CD14-positive monocyte (primary cell): ENCODE data around the gene MAPK1. TPM values are rescaled to one million over a fixed set of nuclear protein-coding genes. Genes with fewer than 3 reads are reported as not detected.
A peak's percentile ranks its signal among the peaks of the same experiment; 100 is the strongest.
"Not testable (repeated sequence)": the region's sequence is repeated elsewhere in the genome, so short reads cannot be mapped to it uniquely, and the experiment has no call there.

ENCODE experiments used
- DNase-seq, 3 donors: peaks; one replicate each; pipeline ENCODE4 v3.0.0-alpha.2; 2011 to 2022
- H2AFZ ChIP-seq: 2 replicates; pipeline ENCODE4 v1.6.0; 2012; ENCODE audit warnings: mild to moderate bottlenecking, low read depth, low read length, inconsistent platforms; ENCODE audit not compliant: insufficient read depth, poor library complexity, severe bottlenecking
- H3K27ac ChIP-seq, 2 donors: 1 replicate in 1 of 2; 2 replicates in 1 of 2; pipeline ENCODE4 v1.5.1; 2012 to 2013; ENCODE audit warnings: low read length in 2 of 2, control low read depth in 1 of 2, inconsistent platforms in 1 of 2, low read depth in 1 of 2, mild to moderate bottlenecking in 1 of 2
- H3K27me3 ChIP-seq, 2 donors: one replicate each; pipeline versions ENCODE4 v1.6.0 to v1.6.1; 2011 to 2013; ENCODE audit warnings: low read length in 2 of 2; ENCODE audit not compliant: control insufficient read depth in 2 of 2, insufficient read depth in 2 of 2
- H3K36me3 ChIP-seq, 2 donors: replicated peaks in 1 of 2; 1 replicate in 1 of 2; 2 replicates in 1 of 2; pipeline versions ENCODE4 v1.5.1 to v1.6.1; 2012 to 2013; ENCODE audit warnings: low read length in 2 of 2, control low read depth in 1 of 2, inconsistent platforms in 1 of 2, mild to moderate bottlenecking in 1 of 2; ENCODE audit not compliant: insufficient read depth in 2 of 2, control insufficient read depth in 1 of 2
- H3K4me1 ChIP-seq, 2 donors: 1 replicate in 1 of 2; 2 replicates in 1 of 2; pipeline versions ENCODE4 v1.5.1 to v1.6.1; 2012 to 2013; ENCODE audit warnings: low read length in 2 of 2, control low read depth in 1 of 2, inconsistent platforms in 1 of 2, mild to moderate bottlenecking in 1 of 2, moderate library complexity in 1 of 2; ENCODE audit not compliant: insufficient read depth in 2 of 2, control insufficient read depth in 1 of 2
- H3K4me2 ChIP-seq: replicated peaks from 2 replicates; pipeline ENCODE3; 2012; ENCODE audit warnings: low read length, moderate library complexity, mild to moderate bottlenecking; ENCODE audit not compliant: poor library complexity, severe bottlenecking; ENCODE audit errors: extremely low read depth
- H3K4me3 ChIP-seq, 3 experiments: fragments of 200-600 bp in 1 of 3; sonication (generic) in 1 of 3; replicated peaks in 1 of 3; 1 replicate in 2 of 3; 2 replicates in 1 of 3; pipeline ENCODE4 v1.5.1; 2011 to 2013; ENCODE audit warnings: low read length in 3 of 3, mild to moderate bottlenecking in 3 of 3, control low read depth in 2 of 3, low read depth in 2 of 3, inconsistent platforms in 1 of 3, moderate library complexity in 1 of 3
- H3K79me2 ChIP-seq: 2 replicates; pipeline ENCODE4 v1.6.0; 2012; ENCODE audit warnings: mild to moderate bottlenecking, control low read depth, inconsistent platforms, low read length, moderate library complexity; ENCODE audit not compliant: insufficient read depth
- H3K9ac ChIP-seq: 2 replicates; pipeline ENCODE4 v1.6.0; 2017; ENCODE audit warnings: low read length, mild to moderate bottlenecking; ENCODE audit not compliant: insufficient read depth, poor library complexity, severe bottlenecking
- H3K9me3 ChIP-seq, 2 donors: replicated peaks in 1 of 2; 1 replicate in 1 of 2; 2 replicates in 1 of 2; pipeline versions ENCODE4 v1.5.1 to v1.6.1; 2012 to 2013; ENCODE audit warnings: low read length in 2 of 2, control low read depth in 1 of 2; ENCODE audit not compliant: control insufficient read depth in 1 of 2, insufficient read depth in 1 of 2
- H4K20me1 ChIP-seq: 2 replicates; pipeline ENCODE4 v1.6.0; 2012; ENCODE audit warnings: mild to moderate bottlenecking, low read length, control low read depth, moderate library complexity; ENCODE audit not compliant: insufficient read depth
- H3K27ac Mint-ChIP-seq, 7 donors: one replicate each; pipeline ENCODE4 v1.8.0; 2020; ENCODE audit warnings: mild to moderate bottlenecking in 7 of 7, mixed read lengths in 7 of 7, moderate library complexity in 6 of 7, inconsistent platforms in 2 of 7
- H3K27me3 Mint-ChIP-seq, 3 donors: one replicate each; pipeline ENCODE4 v1.8.0; 2021 to 2022; ENCODE audit warnings: low read depth in 3 of 3, mild to moderate bottlenecking in 3 of 3, mixed read lengths in 3 of 3, moderate library complexity in 3 of 3, inconsistent platforms in 1 of 3
- H3K36me3 Mint-ChIP-seq, 2 donors: one replicate each; pipeline ENCODE4 v1.8.0; 2020; ENCODE audit warnings: mixed read lengths in 2 of 2, inconsistent platforms in 1 of 2, mild to moderate bottlenecking in 1 of 2
- H3K4me1 Mint-ChIP-seq: one replicate; pipeline ENCODE4 v1.8.0; 2020; ENCODE audit warnings: mild to moderate bottlenecking, mixed read lengths
- H3K4me3 Mint-ChIP-seq, 2 donors: one replicate each; pipeline ENCODE4 v1.8.0; 2020; ENCODE audit warnings: mild to moderate bottlenecking in 2 of 2, mixed read lengths in 2 of 2, moderate library complexity in 1 of 2
- H3K9me3 Mint-ChIP-seq, 7 donors: one replicate each; pipeline ENCODE4 v1.8.0; 2020 to 2022; ENCODE audit warnings: mixed read lengths in 7 of 7, mild to moderate bottlenecking in 6 of 7, moderate library complexity in 6 of 7, inconsistent platforms in 2 of 7
- WGBS: methylation state at CpG from one replicate; pipeline ENCODE4 v1.1.5; 2013; ENCODE audit warnings: missing lambda C conversion rate; ENCODE audit not compliant: insufficient coverage; 5-methylcytosine and 5-hydroxymethylcytosine counted together
- intact Hi-C, 2 donors: fragments of 100-400 bp; cut with micrococcal nuclease; formaldehyde crosslinking; loops; one replicate each; pipeline versions ENCODE4 v1.15.0 to v1.15.1; 2023
- polyA plus RNA-seq, 3 donors: library from polyadenylated mRNA; depleted of rRNA in 1 of 3; unstranded in 2 of 3; stranded (reverse) in 1 of 3; fragments of 300-500 nt in 2 of 3; fragments of >200 nt in 1 of 3; fragmentation: Illumina TruSeq in 2 of 3; gene quantifications; 1 replicate in 2 of 3; 2 replicates in 1 of 3; pipeline ENCODE4 v1.2.3, GENCODE V29; 2012 to 2021
- TF ChIP-seq, protein P1 (sequence below): fragments of 200-600 bp; IDR thresholded peaks from one replicate; pipeline ENCODE4 v1.8.0; 2022; ENCODE audit warnings: antibody characterized with exemption, mild to moderate bottlenecking

The MAPK1 gene
- polyA plus RNA-seq, 3 donors, result 47.0 to 148 (median 118) TPM

DNA sequence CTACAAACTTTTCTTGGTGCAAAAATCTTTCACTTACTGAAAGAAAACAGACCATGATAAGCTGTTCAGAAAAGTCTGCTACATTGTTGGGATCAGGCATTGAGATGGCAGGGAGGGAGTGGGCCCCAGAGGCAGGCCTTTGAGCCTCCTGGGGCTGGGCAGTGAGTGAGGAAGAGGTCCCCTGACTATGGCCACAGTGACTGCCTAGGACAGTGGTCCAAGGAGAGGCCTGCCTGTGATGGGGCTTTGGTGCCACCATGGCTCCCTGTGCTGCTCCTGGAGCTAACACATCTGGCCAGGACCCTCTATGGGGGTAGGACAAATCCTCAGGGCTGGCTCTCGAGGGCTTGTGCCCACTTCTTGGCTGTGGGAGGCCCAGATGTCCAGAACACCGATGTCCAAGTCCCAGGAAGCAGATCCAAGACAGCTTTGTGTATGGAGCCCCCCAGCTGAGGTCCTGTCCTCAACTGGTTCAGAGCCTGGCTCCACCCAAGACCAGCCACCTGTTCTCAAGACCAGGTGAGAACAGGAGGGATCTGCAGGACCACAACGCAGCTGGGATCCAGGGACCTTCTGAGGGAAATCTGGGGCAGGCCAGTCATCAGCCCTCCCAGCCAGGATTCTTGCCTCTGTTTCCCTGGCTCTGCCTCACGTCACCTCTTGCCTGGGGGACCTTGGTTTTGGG, 48.3 kb upstream of the MAPK1 start:
- Histone ChIP-seq H4K20me1 (peaks cover 40% of the 10 kb centered on the region), H2AFZ (no peak overlapping the region), H3K36me3 (peaks cover 8 to 17% of the 10 kb centered on the region in 2 donors), H3K4me2 (no peak overlapping the region), H3K79me2 (no peaks in the 10 kb centered on the region), H3K9ac (peak overlapping the region; percentile 32), H3K4me3 (no peak overlapping the region), H3K27me3 (no peaks in the 10 kb centered on the region), H3K27ac (peak overlapping the region in 1 of 2 donors; percentile 31), H3K4me1 (no peaks in the 10 kb centered on the region), H3K9me3 (no peaks in the 10 kb centered on the region)
- Mint-ChIP-seq H3K27me3 (no peaks in the 10 kb centered on the region), H3K36me3 (peaks cover 10 to 20% of the 10 kb centered on the region in 2 donors), H3K27ac (peak overlapping the region in 1 of 7 donors; percentile 32), H3K4me3 (no peak overlapping the region), H3K4me1 (peaks cover 2% of the 10 kb centered on the region), H3K9me3 (no peaks in the 10 kb centered on the region)
- no peak for DNase-seq
- intact Hi-C loops, result no loop called here
- WGBS, result 97% methylated on average over 4 of the region's 4 CpGs
- TF ChIP-seq, protein P1, sequence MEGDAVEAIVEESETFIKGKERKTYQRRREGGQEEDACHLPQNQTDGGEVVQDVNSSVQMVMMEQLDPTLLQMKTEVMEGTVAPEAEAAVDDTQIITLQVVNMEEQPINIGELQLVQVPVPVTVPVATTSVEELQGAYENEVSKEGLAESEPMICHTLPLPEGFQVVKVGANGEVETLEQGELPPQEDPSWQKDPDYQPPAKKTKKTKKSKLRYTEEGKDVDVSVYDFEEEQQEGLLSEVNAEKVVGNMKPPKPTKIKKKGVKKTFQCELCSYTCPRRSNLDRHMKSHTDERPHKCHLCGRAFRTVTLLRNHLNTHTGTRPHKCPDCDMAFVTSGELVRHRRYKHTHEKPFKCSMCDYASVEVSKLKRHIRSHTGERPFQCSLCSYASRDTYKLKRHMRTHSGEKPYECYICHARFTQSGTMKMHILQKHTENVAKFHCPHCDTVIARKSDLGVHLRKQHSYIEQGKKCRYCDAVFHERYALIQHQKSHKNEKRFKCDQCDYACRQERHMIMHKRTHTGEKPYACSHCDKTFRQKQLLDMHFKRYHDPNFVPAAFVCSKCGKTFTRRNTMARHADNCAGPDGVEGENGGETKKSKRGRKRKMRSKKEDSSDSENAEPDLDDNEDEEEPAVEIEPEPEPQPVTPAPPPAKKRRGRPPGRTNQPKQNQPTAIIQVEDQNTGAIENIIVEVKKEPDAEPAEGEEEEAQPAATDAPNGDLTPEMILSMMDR, result no peak

DNA sequence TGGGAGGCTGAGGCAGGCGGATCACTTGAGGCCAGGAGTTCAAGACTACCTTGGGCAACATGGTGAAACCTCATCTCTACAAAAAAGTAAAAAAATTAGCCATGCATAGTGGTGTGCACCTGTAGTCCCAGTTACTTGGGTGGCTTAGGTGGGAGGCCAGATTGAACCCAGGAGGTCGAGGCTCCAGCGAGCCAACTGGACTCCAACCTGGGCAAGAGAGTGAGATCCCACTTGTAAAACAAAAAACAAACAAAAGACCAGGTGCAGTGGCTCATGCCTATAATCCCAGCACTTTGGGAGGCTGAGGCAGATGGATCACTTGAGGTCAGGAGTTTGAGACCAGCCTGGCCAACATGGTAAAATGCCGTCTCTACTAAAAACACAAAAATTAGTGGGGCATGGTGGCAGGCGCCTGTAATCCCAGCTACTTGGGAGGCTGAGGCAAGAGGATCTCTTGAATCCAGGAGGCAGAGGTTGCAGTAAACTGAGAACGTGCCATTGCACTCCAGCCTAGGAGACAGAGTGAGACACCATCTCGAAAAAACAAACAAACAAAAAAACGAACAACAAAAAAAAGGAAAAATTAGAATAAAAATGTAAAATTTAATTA, 46.7 kb upstream of the MAPK1 start:
- H3K36me3 Mint-ChIP-seq, intact Hi-C loops, H3K4me3 Mint-ChIP-seq, H3K27me3 ChIP-seq, H3K4me1 ChIP-seq, H3K27me3 Mint-ChIP-seq, H3K27ac ChIP-seq, H3K27ac Mint-ChIP-seq, H3K4me2 ChIP-seq, H3K79me2 ChIP-seq, H3K4me3 ChIP-seq, H3K36me3 ChIP-seq, H3K9me3 Mint-ChIP-seq, H3K4me1 Mint-ChIP-seq, H3K9ac ChIP-seq, DNase-seq, H2AFZ ChIP-seq, H3K9me3 ChIP-seq: not testable (repeated sequence)
- H4K20me1 ChIP-seq, result peaks cover 24% of the 10 kb centered on the region
- 100% methylated on average over 1 of the region's 8 CpGs for WGBS

DNA sequence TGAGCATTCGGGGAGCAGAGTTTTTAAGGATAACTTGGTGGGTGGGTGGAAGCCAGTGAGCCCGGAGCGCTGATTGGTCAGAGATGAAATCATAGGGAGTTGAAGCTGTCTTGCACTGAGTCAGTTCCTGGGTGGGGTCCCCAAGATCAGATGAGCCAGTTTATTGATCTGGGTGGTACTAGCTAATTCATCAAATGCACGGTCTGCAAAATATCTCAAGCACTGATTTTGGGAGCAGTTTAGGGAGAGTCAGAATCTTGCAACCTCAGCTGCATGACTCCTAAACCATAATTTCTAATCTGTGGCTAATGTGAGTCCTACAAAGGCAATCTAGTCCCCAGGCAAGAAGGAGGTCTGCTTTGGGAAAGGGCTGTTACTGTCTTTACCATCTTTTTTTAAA, 42.9 kb upstream of the MAPK1 start:
- DNase-seq, H2AFZ ChIP-seq, H3K9me3 Mint-ChIP-seq, H3K9me3 ChIP-seq, H3K4me3 Mint-ChIP-seq, H4K20me1 ChIP-seq, H3K36me3 ChIP-seq, H3K27me3 Mint-ChIP-seq, H3K4me1 Mint-ChIP-seq, H3K27me3 ChIP-seq, H3K79me2 ChIP-seq, H3K36me3 Mint-ChIP-seq, H3K9ac ChIP-seq, H3K4me2 ChIP-seq, H3K4me3 ChIP-seq, H3K27ac ChIP-seq, H3K4me1 ChIP-seq, intact Hi-C loops: not testable (repeated sequence)
- WGBS, result no CpG with 5 or more reads among the region's 4 CpGs
- peak overlapping the region in 1 of 7 donors; percentile 39 for H3K27ac Mint-ChIP-seq
